Hepatocyte (in vitro differentiated cells): ENCODE results near the gene CDYL.

Source experiments
- CTCF ChIP-seq: fragments of 200-600 bp; sonication (generic); IDR thresholded peaks from 2 replicates; pipeline ENCODE4 v1.5.1; 2016; ENCODE audit warnings: antibody characterized with exemption, mild to moderate bottlenecking; ENCODE audit not compliant: poor library complexity
- EZH2 ChIP-seq: fragments of 200-600 bp; sonication (generic); IDR thresholded peaks from 2 replicates; pipeline ENCODE4 v1.6.1; 2016; ENCODE audit warnings: antibody characterized with exemption, mild to moderate bottlenecking, borderline replicate concordance
- EZH2phosphoT487 ChIP-seq: fragments of 200-600 bp; sonication (generic); IDR thresholded peaks from one replicate; pipeline ENCODE4 v1.6.1; 2018; ENCODE audit warnings: antibody characterized with exemption, mild to moderate bottlenecking, low read depth, moderate library complexity; ENCODE audit not compliant: unreplicated experiment, severe bottlenecking

- TF ChIP-seq CTCF = no peak
- TF ChIP-seq EZH2 = no peak
- TF ChIP-seq EZH2phosphoT487 = no peak
Measured at GRCh38 chr6:4788953-4789584, 12.9 kb downstream of the CDYL start.
